Brain microvascular endothelial cell (primary cell): ENCODE data around the gene GJD2.

Source experiments
- DNase-seq: peaks from one replicate; pipeline ENCODE4 v3.0.0-alpha.2; 2020
- H3K27ac ChIP-seq: fragments of 250-450 bp; sonication (Bioruptor Pico); 2 replicates; pipeline ENCODE4 v1.5.1; 2020; ENCODE audit warnings: mild to moderate bottlenecking, moderate library complexity
- H3K27me3 ChIP-seq: fragments of 250-450 bp; sonication (Bioruptor Pico); replicated peaks from 2 replicates; pipeline ENCODE4 v1.5.1; 2020; ENCODE audit warnings: mild to moderate bottlenecking
- H3K36me3 ChIP-seq: fragments of 250-450 bp; sonication (Bioruptor Pico); replicated peaks from 2 replicates; pipeline ENCODE4 v1.5.1; 2020; ENCODE audit warnings: mild to moderate bottlenecking
- H3K4me3 ChIP-seq: 2 replicates; pipeline ENCODE4 v1.5.1; 2011; ENCODE audit warnings: low read depth, mild to moderate bottlenecking, control low read depth, low read length, moderate library complexity
- in situ Hi-C: cut with HindIII; loops from 2 replicates; pipeline ENCODE4 v1.10.0; 2017; ENCODE audit warnings: low sequenced_read_pairs, low pct_ligation_motif_present
- TF ChIP-seq, protein P1 (sequence below): IDR thresholded peaks from 2 replicates; pipeline ENCODE4 v1.5.1; 2011; ENCODE audit warnings: low read depth, mild to moderate bottlenecking, moderate library complexity, low read length, control low read depth, inconsistent platforms; ENCODE audit errors: missing control alignments

GJD2 gene

GRCh38 chr15:34772312-34772711, 17.5 kb upstream of the GJD2 start:
- TF ChIP-seq, protein P1, sequence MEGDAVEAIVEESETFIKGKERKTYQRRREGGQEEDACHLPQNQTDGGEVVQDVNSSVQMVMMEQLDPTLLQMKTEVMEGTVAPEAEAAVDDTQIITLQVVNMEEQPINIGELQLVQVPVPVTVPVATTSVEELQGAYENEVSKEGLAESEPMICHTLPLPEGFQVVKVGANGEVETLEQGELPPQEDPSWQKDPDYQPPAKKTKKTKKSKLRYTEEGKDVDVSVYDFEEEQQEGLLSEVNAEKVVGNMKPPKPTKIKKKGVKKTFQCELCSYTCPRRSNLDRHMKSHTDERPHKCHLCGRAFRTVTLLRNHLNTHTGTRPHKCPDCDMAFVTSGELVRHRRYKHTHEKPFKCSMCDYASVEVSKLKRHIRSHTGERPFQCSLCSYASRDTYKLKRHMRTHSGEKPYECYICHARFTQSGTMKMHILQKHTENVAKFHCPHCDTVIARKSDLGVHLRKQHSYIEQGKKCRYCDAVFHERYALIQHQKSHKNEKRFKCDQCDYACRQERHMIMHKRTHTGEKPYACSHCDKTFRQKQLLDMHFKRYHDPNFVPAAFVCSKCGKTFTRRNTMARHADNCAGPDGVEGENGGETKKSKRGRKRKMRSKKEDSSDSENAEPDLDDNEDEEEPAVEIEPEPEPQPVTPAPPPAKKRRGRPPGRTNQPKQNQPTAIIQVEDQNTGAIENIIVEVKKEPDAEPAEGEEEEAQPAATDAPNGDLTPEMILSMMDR, result no peak
- H3K4me3 ChIP-seq, result no peak overlapping the region
- no peak for DNase-seq
- peaks cover 2% of the 10 kb centered on the region for H3K27me3 ChIP-seq
- in situ Hi-C loops, result no loop called here
- H3K27ac ChIP-seq, result no peak overlapping the region
- H3K36me3 ChIP-seq, result no peaks in the 10 kb centered on the region

DNA sequence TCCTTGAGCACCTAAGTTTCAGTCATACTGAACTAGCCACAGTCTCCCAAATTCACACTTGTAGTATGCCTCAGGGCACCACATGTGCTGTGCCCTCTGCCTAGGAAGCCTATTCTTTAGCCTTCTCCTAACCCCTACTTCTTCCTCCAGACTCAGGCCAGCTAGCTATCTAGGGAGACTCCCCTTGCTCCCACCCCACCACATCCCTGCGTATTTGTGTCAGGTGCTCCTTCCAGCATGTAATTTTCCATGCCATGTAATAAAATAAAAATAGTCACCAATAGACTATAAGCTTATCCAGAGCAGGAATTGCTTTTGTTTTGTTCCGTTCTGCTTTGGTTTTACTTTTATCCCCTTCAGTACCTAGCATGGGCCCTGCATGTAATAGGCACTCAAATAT, 14.9 kb upstream of the GJD2 start:
- Histone ChIP-seq H3K36me3 (no peaks in the 10 kb centered on the region), H3K27me3 (peaks cover 2% of the 10 kb centered on the region), H3K4me3 (no peak overlapping the region), H3K27ac (no peak overlapping the region)
- DNase-seq, result no peak
- in situ Hi-C loops, result no loop called here
- TF ChIP-seq, protein P1, result no peak

DNA sequence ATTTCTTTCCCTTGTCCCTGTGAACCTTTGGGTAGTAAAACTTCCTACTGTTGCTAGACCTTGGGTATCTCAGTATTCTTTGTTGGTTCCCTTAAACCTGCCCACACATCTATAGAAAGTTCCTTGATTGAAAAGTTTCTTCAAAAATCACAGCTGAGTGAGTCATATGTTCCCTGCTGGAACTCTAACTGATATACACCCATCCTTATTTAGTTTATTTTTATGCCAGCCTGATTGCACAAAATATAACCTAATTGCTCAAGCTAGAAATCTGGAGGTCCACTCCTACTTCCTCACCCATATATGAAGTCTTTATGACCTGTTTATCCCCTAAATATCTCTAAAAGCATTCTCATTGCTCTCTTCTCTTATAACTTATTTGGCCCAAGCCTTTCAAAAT, 13.7 kb upstream of the GJD2 start:
- Histone ChIP-seq H3K27me3 (peaks cover 2% of the 10 kb centered on the region), H3K27ac (no peak overlapping the region), H3K36me3 (no peaks in the 10 kb centered on the region), H3K4me3 (no peak overlapping the region)
- TF ChIP-seq, protein P1, result no peak
- no peak for DNase-seq
- in situ Hi-C loops, result no loop called here

DNA sequence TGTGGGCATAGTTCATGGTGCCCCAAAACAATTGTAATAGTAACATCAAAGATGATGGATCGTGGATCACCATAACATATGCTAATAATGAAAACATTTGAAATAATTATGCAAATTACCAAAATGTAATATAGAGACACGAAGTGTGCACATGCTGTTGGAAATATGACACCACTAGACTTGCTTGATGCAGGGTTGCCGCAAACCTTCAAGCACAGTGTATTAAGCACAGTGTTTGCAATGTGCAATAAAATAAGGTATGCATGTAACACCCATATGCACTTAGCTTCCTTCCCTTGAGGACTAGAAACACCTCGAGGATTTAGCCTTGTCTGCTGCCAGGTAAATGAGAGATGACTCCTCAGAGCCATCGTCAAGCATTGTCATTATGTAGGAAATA, 10.9 kb upstream of the GJD2 start:
- Histone ChIP-seq H3K27ac (no peak overlapping the region), H3K4me3 (no peak overlapping the region), H3K36me3 (no peaks in the 10 kb centered on the region), H3K27me3 (peaks cover 2% of the 10 kb centered on the region)
- TF ChIP-seq, protein P1, result no peak
- DNase-seq, result no peak
- in situ Hi-C loops, result no loop called here

DNA sequence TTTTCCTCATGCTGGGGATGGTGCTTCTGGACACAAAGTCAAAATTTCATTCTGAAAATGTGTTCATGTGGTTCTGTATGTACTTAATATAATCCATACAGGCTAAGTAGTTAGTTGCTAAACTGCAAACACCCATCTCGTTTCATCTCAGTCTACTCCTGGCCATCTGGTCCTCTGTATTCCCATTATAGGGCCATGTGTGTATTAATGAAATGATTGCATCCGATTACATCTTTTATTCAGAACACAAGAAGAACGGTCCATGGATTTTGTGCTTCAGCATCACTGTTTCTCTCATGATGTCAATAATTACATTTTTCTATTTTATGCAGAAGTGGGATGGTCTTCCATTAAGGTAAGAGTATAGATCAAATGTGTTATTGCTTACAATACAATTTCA, 6.1 kb upstream of the GJD2 start:
- in situ Hi-C loops, result no loop called here
- DNase-seq, result no peak
- peaks cover 9% of the 10 kb centered on the region for H3K27me3 ChIP-seq
- TF ChIP-seq, protein P1, result no peak
- H3K36me3 ChIP-seq, result no peaks in the 10 kb centered on the region
- H3K27ac ChIP-seq, result no peak overlapping the region
- no peak overlapping the region for H3K4me3 ChIP-seq

- Histone ChIP-seq H3K4me3 (no peak overlapping the region), H3K27ac (no peak overlapping the region), H3K27me3 (peaks cover 18% of the 10 kb centered on the region), H3K36me3 (no peaks in the 10 kb centered on the region)
- DNase-seq, result no peak
- in situ Hi-C loops, result no loop called here
- TF ChIP-seq, protein P1, result no peak
Observed at GRCh38 chr15:34759992-34760391, 5.2 kb upstream of the GJD2 start.
